GM23248 (cell line): ENCODE results near the gene RBFOX1. TPM values are rescaled to one million over a fixed set of nuclear protein-coding genes. Genes with fewer than 3 reads are reported as not detected.

Experiments used
- DNase-seq: peaks from one replicate; pipeline ENCODE4 v3.0.0-alpha.2; 2015
- H2AFZ ChIP-seq: fragments of 200-600 bp; sonication (generic); 2 replicates; pipeline ENCODE4 v1.6.1; 2016; ENCODE audit warnings: antibody characterized with exemption
- H3F3A ChIP-seq: fragments of 200-600 bp; sonication (generic); 2 replicates; pipeline ENCODE4 v1.6.1; 2016; ENCODE audit warnings: mild to moderate bottlenecking, antibody characterized with exemption, mixed run types; ENCODE audit not compliant: insufficient read depth
- H3K27ac ChIP-seq: fragments of 200-600 bp; sonication (generic); 2 replicates; pipeline ENCODE4 v1.5.1; 2016; ENCODE audit warnings: mild to moderate bottlenecking
- H3K27me3 ChIP-seq: fragments of 200-600 bp; sonication (generic); replicated peaks from 2 replicates; pipeline ENCODE4 v1.6.1; 2016; ENCODE audit warnings: mild to moderate bottlenecking; ENCODE audit not compliant: insufficient read depth
- H3K36me3 ChIP-seq: fragments of 200-600 bp; sonication (generic); 2 replicates; pipeline ENCODE4 v1.6.1; 2016; ENCODE audit warnings: low read depth, mild to moderate bottlenecking
- H3K4me1 ChIP-seq: fragments of 200-600 bp; sonication (generic); 2 replicates; pipeline ENCODE4 v1.6.1; 2016; ENCODE audit warnings: mild to moderate bottlenecking; ENCODE audit not compliant: insufficient read depth
- H3K4me2 ChIP-seq: fragments of 200-600 bp; sonication (generic); one replicate; pipeline ENCODE4 v1.6.1; 2016; ENCODE audit warnings: mild to moderate bottlenecking; ENCODE audit not compliant: unreplicated experiment
- H3K4me3 ChIP-seq: fragments of 200-600 bp; sonication (generic); 2 replicates; pipeline ENCODE4 v1.5.1; 2016; ENCODE audit warnings: mild to moderate bottlenecking
- H3K79me2 ChIP-seq: fragments of 200-600 bp; sonication (generic); 2 replicates; pipeline ENCODE4 v1.6.1; 2016; ENCODE audit warnings: mild to moderate bottlenecking; ENCODE audit not compliant: insufficient read depth
- H3K9ac ChIP-seq: fragments of 200-600 bp; sonication (generic); 2 replicates; pipeline ENCODE4 v1.6.1; 2016; ENCODE audit warnings: mild to moderate bottlenecking
- H3K9me2 ChIP-seq: fragments of 200-600 bp; sonication (generic); 2 replicates; pipeline ENCODE4 v1.6.1; 2016; ENCODE audit warnings: mixed run types, mild to moderate bottlenecking, moderate library complexity; ENCODE audit not compliant: insufficient read depth
- H3K9me3 ChIP-seq: fragments of 200-600 bp; sonication (generic); one replicate; pipeline ENCODE4 v1.6.1; 2017; ENCODE audit warnings: low read depth
- H4K20me1 ChIP-seq: fragments of 200-600 bp; sonication (generic); 2 replicates; pipeline ENCODE4 v1.6.0; 2016; ENCODE audit not compliant: insufficient read depth
- EZH2 ChIP-seq: fragments of 200-600 bp; sonication (generic); IDR thresholded peaks from 2 replicates; pipeline ENCODE4 v1.6.1; 2018; ENCODE audit warnings: antibody characterized with exemption, mild to moderate bottlenecking; ENCODE audit not compliant: insufficient read depth, poor library complexity, severe bottlenecking
- EZH2phosphoT487 ChIP-seq: fragments of 200-600 bp; sonication (generic); IDR thresholded peaks from 2 replicates; pipeline ENCODE4 v1.6.1; 2018; ENCODE audit warnings: antibody characterized with exemption, moderate library complexity, mild to moderate bottlenecking, low read depth; ENCODE audit not compliant: insufficient read depth
- WGBS, 2 experiments: methylation state at CpG; one replicate each; pipeline ENCODE4 v1.1.6; 2015 to 2017; ENCODE audit warnings: low lambda C conversion rate in 2 of 2, low coverage in 1 of 2; ENCODE audit errors: missing lambda C conversion rate in 2 of 2; 5-methylcytosine and 5-hydroxymethylcytosine counted together
- in situ Hi-C: fragments of 300-500 bp; cut with MboI; formaldehyde crosslinking; loops from 2 replicates; pipeline ENCODE4 v1.15.0; 2020
- polyA plus RNA-seq: library from polyadenylated mRNA; unstranded; fragments of >200 nt; fragmentation: Nextera tagmentation; extraction: Ambion mirVana; gene quantifications from 2 replicates; pipeline ENCODE4 v1.2.1, GENCODE V29; 2016
- total RNA-seq: library from RNA; depleted of rRNA; stranded (reverse); fragments of >200 nt; shearing (Covaris generic); gene quantifications from 2 replicates; pipeline ENCODE4 v1.2.3, GENCODE V29; 2014

RBFOX1 gene
- total and polyA plus RNA-seq, 2 experiments from 2014 or later, result not detected

DNA sequence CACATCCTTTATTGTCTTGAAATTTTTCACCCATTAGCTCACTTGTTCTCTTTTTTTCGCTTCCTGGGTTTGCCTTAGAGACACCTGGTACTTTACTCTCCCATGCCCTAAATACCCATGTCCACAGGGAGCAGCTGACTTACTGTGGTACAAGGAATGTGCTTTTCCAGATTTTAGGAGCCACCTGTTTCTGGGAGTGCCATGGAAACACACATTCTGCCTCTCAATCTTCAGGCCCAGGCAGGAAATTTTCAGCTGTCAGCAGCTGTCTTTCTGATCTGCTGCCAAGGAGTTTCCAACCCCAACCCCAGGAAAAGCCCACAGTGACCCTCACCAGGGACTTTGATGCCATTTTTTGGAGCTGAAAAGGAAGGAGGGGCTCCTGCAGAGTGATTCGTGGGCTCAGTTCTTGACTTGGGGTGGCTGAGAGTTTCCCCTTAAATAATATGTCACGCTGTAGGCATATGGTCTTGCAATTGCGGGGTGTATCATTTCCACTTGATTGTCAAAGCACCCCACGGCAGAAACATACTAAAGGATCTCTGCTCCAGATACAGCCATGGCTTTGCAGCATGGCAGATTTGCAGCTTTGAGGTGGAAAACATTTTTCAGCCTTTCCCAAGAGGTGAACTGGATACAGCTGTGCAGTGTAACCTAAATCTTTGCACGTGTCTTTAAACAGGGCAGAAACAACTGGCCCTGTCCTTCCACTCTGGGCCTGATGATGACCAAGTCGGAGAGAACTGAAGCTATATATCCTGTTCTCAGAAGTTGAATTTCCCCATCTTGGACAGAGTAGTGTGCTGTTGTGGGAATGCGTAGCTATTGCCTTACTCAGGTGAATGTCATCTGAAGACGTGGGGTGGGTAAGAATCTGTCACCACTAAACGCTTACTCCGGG lies 19.2 kb downstream of the RBFOX1 start:
- Histone ChIP-seq H3K4me1 (no peaks in the 10 kb centered on the region), H3K36me3 (no peaks in the 10 kb centered on the region), H3K4me2 (no peak overlapping the region), H3K4me3 (no peak overlapping the region), H3K27ac (no peak overlapping the region), H3F3A (no peaks in the 10 kb centered on the region), H2AFZ (no peak overlapping the region), H3K79me2 (no peaks in the 10 kb centered on the region), H3K27me3 (no peaks in the 10 kb centered on the region), H3K9me3 (no peaks in the 10 kb centered on the region), H3K9me2 (no peaks in the 10 kb centered on the region), H3K9ac (no peak overlapping the region), H4K20me1 (no peaks in the 10 kb centered on the region)
- no peak for DNase-seq
- in situ Hi-C loops, result no loop called here
- 7 to 13% methylated on average over 11 of the region's 11 CpGs for WGBS, 2 experiments
- TF ChIP-seq EZH2 (no peak), EZH2phosphoT487 (no peak)

DNA sequence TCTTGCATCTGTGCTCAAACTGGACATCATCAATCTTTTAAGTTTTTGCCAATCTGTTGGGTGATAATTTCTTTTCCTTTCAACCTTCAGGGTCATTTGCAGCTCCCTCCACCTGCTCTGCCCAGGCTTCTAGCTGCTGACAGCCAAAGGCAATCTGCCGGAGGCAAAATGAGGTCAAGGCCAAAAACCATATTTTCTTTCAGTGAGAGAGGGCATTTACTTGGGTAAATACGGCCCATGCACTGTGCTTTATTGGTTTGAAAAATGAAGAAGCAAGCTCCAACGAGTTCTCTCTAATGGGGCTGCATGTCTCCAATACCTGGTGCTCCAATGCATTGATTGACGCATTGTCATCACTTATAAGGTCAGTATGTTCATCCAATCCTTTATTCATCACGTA lies 23.1 kb downstream of the RBFOX1 start:
- DNase-seq, result no peak

DNA sequence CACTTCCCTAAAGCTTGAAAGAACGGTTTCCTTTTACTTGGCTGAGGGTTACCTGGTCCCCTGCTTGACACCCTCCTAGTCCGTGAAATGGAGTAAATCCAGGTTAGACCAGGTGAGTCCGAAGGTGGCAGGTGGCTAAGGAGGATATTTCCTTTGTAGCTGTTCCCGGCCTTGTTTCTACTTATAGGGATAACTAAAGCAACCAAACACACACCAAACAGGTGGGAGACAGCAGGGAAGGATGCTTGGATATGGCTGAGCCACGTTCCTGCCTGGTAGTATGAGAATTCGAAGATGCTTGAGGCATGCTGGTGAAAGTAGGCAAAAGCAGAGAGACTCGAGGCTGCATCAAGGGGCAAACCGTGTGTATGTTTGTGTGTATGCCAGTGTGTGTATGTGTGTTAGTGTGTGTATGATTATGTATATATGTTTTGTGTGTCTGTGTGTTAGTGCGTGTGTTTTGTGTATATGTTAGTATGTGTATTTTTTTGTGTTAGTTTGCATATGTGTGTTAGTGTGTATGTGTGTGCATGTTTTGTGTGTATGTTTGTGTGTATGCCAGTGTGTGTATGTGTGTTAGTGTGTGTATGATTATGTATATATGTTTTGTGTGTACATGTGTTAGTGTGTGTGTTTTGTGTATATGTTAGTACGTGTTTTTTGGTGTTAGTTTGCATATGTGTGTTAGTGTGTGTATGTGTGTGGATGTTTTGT lies 28.9 kb downstream of the RBFOX1 start:
- Histone ChIP-seq H3K9ac (no peak overlapping the region), H3K9me2 (no peaks in the 10 kb centered on the region), H4K20me1 (no peaks in the 10 kb centered on the region), H3K79me2 (no peaks in the 10 kb centered on the region), H3K4me1 (no peaks in the 10 kb centered on the region), H3K9me3 (no peaks in the 10 kb centered on the region), H3K4me3 (no peak overlapping the region), H3F3A (no peaks in the 10 kb centered on the region), H3K4me2 (no peak overlapping the region), H2AFZ (no peak overlapping the region), H3K36me3 (no peaks in the 10 kb centered on the region), H3K27ac (no peak overlapping the region), H3K27me3 (no peaks in the 10 kb centered on the region)
- no peak for DNase-seq
- TF ChIP-seq EZH2 (no peak), EZH2phosphoT487 (no peak)
- in situ Hi-C loops, result no loop called here
- 31 to 36% methylated on average over 10 of the region's 10 CpGs for WGBS, 2 experiments

More for the DNA sequence above, 23.1 kb downstream of the RBFOX1 start:
- Histone ChIP-seq H3K4me1 (no peaks in the 10 kb centered on the region), H3K27me3 (no peaks in the 10 kb centered on the region), H4K20me1 (no peaks in the 10 kb centered on the region), H3K36me3 (no peaks in the 10 kb centered on the region), H3K79me2 (no peaks in the 10 kb centered on the region), H3K4me3 (no peak overlapping the region), H3K9me2 (no peaks in the 10 kb centered on the region), H3K9ac (no peak overlapping the region), H3K9me3 (no peaks in the 10 kb centered on the region), H3K27ac (no peak overlapping the region), H3K4me2 (no peak overlapping the region), H2AFZ (no peak overlapping the region), H3F3A (no peaks in the 10 kb centered on the region)
- in situ Hi-C loops, result no loop called here
- 11 to 15% methylated on average over 5 of the region's 5 CpGs for WGBS, 2 experiments
- TF ChIP-seq EZH2phosphoT487, result no peak
- TF ChIP-seq EZH2, result no peak

DNA sequence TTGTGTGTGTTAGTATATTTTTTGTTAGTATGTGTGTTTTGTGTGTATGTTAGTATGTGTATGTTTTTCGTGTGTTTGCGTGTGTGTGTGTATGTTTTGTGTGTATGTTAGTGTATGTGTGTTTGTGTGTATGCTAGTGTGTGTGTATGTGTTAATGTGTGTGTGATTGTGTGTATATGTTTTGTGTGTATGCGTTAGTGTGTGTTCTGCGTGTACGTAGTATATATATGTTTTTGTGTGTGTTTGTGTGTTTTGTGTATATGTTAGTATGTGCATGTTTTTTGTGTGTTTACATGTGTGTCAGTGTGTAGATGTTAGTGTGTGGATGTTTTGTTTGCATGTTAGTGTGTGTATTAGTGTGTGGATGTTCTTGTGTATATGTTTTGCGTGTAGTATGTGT lies 29.6 kb downstream of the RBFOX1 start:
- H2AFZ ChIP-seq, result no peak overlapping the region
- no peaks in the 10 kb centered on the region for H3K9me2 ChIP-seq
- in situ Hi-C loops, result no loop called here
- TF ChIP-seq EZH2 (no peak), EZH2phosphoT487 (no peak)
- no peak overlapping the region for H3K4me3 ChIP-seq
- H3F3A ChIP-seq, result no peaks in the 10 kb centered on the region
- H3K9ac ChIP-seq, result no peak overlapping the region
- no peaks in the 10 kb centered on the region for H3K4me1 ChIP-seq
- H3K9me3 ChIP-seq, result no peaks in the 10 kb centered on the region
- 68 to 76% methylated on average over 6 of the region's 6 CpGs for WGBS, 2 experiments
- no peaks in the 10 kb centered on the region for H3K79me2 ChIP-seq
- no peak overlapping the region for H3K4me2 ChIP-seq
- no peaks in the 10 kb centered on the region for H3K36me3 ChIP-seq
- no peaks in the 10 kb centered on the region for H3K27me3 ChIP-seq
- no peak for DNase-seq
- no peak overlapping the region for H3K27ac ChIP-seq
- H4K20me1 ChIP-seq, result no peaks in the 10 kb centered on the region
